Esophagus muscularis mucosa (tissue), 4 donors: ENCODE measurements around the gene PEX6. TPM values are rescaled to one million over a fixed set of nuclear protein-coding genes. Genes with fewer than 3 reads are reported as not detected.

ENCODE experiments used
- DNase-seq: peaks from one replicate; pipeline ENCODE4 v3.0.0-alpha.2; 2017; ENCODE audit errors: extremely low spot score
- H3K27ac ChIP-seq, 4 donors: fragments of 200-600 bp; sonication (generic); replicated peaks in 1 of 4; 1 replicate in 3 of 4; 2 replicates in 1 of 4; pipeline ENCODE4 v1.5.1; 2016 to 2019; ENCODE audit warnings: mild to moderate bottlenecking in 1 of 4
- H3K27me3 ChIP-seq, 4 donors: fragments of 200-600 bp; sonication (generic); one replicate each; pipeline versions ENCODE4 v1.5.1 to v1.6.0; 2016 to 2019
- H3K36me3 ChIP-seq, 4 donors: fragments of 200-600 bp; sonication (generic); one replicate each; pipeline ENCODE4 v1.5.1; 2016 to 2019
- H3K4me1 ChIP-seq, 4 donors: fragments of 200-600 bp; sonication (generic); one replicate each; pipeline ENCODE4 v1.5.1; 2016 to 2019
- H3K4me3 ChIP-seq, 4 donors: fragments of 200-600 bp; sonication (generic); 1 replicate in 2 of 4; 2 replicates in 2 of 4; pipeline ENCODE4 v1.5.1; 2016 to 2019; ENCODE audit warnings: mild to moderate bottlenecking in 4 of 4, moderate library complexity in 1 of 4
- H3K9me3 ChIP-seq, 4 donors: fragments of 200-600 bp; sonication (generic); 1 replicate in 3 of 4; 2 replicates in 1 of 4; pipeline ENCODE4 v1.5.1; 2016 to 2019
- CTCF ChIP-seq, 3 experiments: fragments of 200-600 bp in 2 of 3; fragments of 450-650 bp in 1 of 3; sonication (generic) in 2 of 3; IDR thresholded peaks; one replicate each; pipeline ENCODE4 v1.5.1; 2017 to 2019; ENCODE audit warnings: antibody characterized with exemption in 3 of 3, mild to moderate bottlenecking in 2 of 3, moderate library complexity in 1 of 3
- EP300 ChIP-seq: sonication (generic); formaldehyde crosslinking; IDR thresholded peaks from one replicate; pipeline ENCODE4 v1.6.1; 2017; ENCODE audit warnings: antibody characterized with exemption
- POLR2A ChIP-seq: fragments of 450-650 bp; IDR thresholded peaks from one replicate; pipeline ENCODE4 v1.6.1; 2017; ENCODE audit warnings: antibody characterized with exemption, moderate library complexity, mild to moderate bottlenecking, low read depth
- POLR2AphosphoS5 ChIP-seq, 2 donors: sonication (generic); formaldehyde crosslinking; IDR thresholded peaks; one replicate each; pipeline ENCODE4 v1.6.1; 2017; ENCODE audit warnings: antibody characterized with exemption in 2 of 2
- WGBS: methylation state at CpG from one replicate; pipeline ENCODE4 v1.1.5; 2018; 5-methylcytosine and 5-hydroxymethylcytosine counted together
- intact Hi-C: fragments of 100-400 bp; cut with DNase I; formaldehyde crosslinking; loops from one replicate; pipeline ENCODE4 v1.15.1; 2023
- total RNA-seq, 4 donors: library from RNA; depleted of rRNA; stranded (reverse); fragments of >200 nt; gene quantifications; one replicate each; pipeline versions ENCODE4 v1.1.0 to v1.2.1, GENCODE V29; 2016

The PEX6 gene
- total RNA-seq, 4 donors from 2014 or later: 13.4 to 31.3 (median 21.8) TPM

DNA sequence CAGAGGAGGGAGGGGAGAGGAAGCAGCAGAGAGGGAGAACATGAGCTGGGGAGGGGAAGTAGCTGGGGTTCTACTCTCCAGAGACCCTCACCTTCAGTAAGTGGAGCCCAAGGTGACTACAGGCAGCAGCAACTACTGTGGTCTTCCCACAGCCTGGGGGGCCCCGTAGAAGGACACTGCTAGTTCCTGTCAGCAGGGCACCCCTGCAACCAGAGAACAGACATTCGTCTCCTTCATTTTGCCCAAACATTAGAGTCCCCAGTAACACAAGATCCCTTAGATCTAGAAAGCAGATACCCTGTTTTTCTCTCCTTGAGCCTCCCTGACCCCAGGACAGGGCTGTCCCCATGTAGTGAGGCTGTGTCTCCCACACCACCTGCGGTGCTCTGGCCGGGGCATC lies 10.2 kb downstream of the PEX6 start:
- TF ChIP-seq POLR2AphosphoS5 (IDR thresholded peaks at IDR 0.05) (no peak), CTCF (IDR thresholded peaks at IDR 0.05) (no peak), EP300 (no peak), POLR2A (no peak)
- DNase-seq: no peak
- intact Hi-C loops: no loop called here
- 91% methylated on average over 4 of the region's 4 CpGs for WGBS
- Histone ChIP-seq H3K27ac (no peak overlapping the region), H3K36me3 (peaks cover 27 to 64% (median 53%) of the 10 kb centered on the region in 4 donors), H3K4me1 (peaks cover 0 to 9% (median 1%) of the 10 kb centered on the region in 4 donors), H3K9me3 (no peaks in the 10 kb centered on the region), H3K27me3 (no peaks in the 10 kb centered on the region), H3K4me3 (no peak overlapping the region)

DNA sequence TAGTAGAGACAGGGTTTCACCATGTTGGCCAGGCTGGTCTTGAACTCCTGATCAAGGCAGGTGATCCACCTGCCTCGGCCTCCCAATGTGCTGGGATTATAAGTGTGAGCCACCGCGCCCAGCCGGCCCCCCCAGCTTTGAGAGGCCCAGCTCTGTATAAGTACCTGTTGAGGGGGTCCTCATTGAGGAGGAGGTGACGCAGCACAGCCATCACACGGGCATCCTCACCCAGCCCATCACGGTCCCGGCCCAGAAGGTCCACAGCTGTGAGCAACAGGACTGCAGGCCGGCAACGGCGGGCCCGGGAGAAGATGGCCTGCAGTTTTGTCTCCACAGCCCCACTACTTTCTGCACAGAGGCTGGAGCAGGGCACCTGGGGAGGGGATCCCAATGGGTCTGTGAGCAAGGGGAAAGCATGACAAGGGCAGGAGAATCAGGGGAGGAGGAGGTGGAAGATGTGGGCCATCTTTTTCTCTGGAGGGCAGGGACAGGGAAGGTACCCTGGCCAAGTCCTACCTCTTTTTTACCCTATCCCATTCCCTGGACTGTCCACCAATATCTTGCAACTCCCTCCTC lies 10.8 kb downstream of the PEX6 start:
- peaks cover 0 to 9% (median 1%) of the 10 kb centered on the region in 4 donors for H3K4me1 ChIP-seq
- no peak for DNase-seq
- H3K4me3 ChIP-seq: no peak overlapping the region
- H3K9me3 ChIP-seq: no peaks in the 10 kb centered on the region
- TF ChIP-seq POLR2A (no peak), EP300 (no peak)
- no peak overlapping the region for H3K27ac ChIP-seq
- H3K36me3 ChIP-seq: peaks cover 27 to 66% (median 59%) of the 10 kb centered on the region in 4 donors
- intact Hi-C loops: no loop called here
- no peaks in the 10 kb centered on the region for H3K27me3 ChIP-seq
- 93% methylated on average over 11 of the region's 12 CpGs for WGBS

DNA sequence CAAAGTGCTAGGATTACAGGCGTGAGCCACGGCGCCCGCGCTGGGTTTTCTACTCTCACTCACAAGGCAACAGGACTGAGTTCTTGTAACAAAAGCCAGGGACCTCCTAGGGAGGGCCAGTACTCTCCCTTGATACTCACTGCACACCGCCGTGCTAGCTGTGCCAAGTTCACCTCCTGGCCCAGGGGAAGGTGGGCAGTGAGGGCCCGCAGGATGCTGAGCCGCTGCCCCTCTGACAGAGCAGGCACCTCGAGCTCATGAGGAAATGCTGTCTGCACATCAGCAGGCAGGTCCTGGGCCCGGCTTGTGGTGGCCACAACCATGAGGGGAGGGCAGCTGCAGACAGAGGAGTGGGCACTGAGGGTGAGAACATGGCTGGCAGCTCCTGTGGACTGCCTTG lies 11.8 kb downstream of the PEX6 start:
- H3K27ac ChIP-seq: no peak overlapping the region
- H3K36me3 ChIP-seq: peaks cover 27 to 76% (median 68%) of the 10 kb centered on the region in 4 donors
- peaks cover 0 to 9% (median 1%) of the 10 kb centered on the region in 4 donors for H3K4me1 ChIP-seq
- intact Hi-C loops: no loop called here
- H3K27me3 ChIP-seq: no peaks in the 10 kb centered on the region
- DNase-seq: no peak
- TF ChIP-seq CTCF (IDR thresholded peaks at IDR 0.05) (no peak), POLR2A (no peak), POLR2AphosphoS5 (IDR thresholded peaks at IDR 0.05) (no peak)
- H3K4me3 ChIP-seq: no peak overlapping the region
- H3K9me3 ChIP-seq: no peaks in the 10 kb centered on the region
- WGBS: 100% methylated on average over 5 of the region's 11 CpGs

DNA sequence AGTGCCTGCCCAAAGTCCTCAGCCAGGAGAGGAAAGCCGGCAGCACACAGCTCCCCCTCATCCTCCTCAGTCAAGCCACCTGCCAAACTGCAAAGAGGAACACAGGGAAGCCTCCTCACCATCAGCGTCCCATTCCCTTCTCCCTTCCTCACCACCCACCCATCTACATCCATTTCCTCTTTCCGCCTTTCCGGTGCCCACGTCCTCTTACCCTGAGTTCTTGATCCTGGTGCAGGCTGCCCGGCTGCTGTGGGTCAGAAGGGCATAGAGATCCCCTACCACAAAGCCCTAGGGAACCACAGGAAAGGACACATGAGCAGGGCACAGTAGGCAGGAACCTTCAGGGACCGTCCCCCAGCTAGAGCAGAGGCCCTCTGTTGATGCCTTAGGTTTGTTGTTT lies 12.4 kb downstream of the PEX6 start:
- 87% methylated on average over 7 of the region's 7 CpGs for WGBS
- peaks cover 27 to 80% (median 71%) of the 10 kb centered on the region in 4 donors for H3K36me3 ChIP-seq
- intact Hi-C loops: no loop called here

More for the DNA sequence above, 12.4 kb downstream of the PEX6 start:
- H3K27me3 ChIP-seq: no peaks in the 10 kb centered on the region
- no peak for DNase-seq
- no peak overlapping the region for H3K4me3 ChIP-seq
- H3K4me1 ChIP-seq: peaks cover 0 to 8% (median 1%) of the 10 kb centered on the region in 4 donors
- no peak for TF ChIP-seq POLR2AphosphoS5 (IDR thresholded peaks at IDR 0.05)
- no peak for TF ChIP-seq EP300
- no peak for TF ChIP-seq CTCF (IDR thresholded peaks at IDR 0.05)
- TF ChIP-seq POLR2A: no peak
- H3K27ac ChIP-seq: no peak overlapping the region
- no peaks in the 10 kb centered on the region for H3K9me3 ChIP-seq
